Right renal pelvis (tissue), 4 donors: ENCODE data around the gene ARL8A. TPM values are rescaled to one million over a fixed set of nuclear protein-coding genes. Genes with fewer than 3 reads are reported as not detected.
"Not testable (repeated sequence)": the region's sequence is repeated elsewhere in the genome, so short reads cannot be mapped to it uniquely, and the experiment has no call there.

Source experiments
- DNase-seq, 4 donors: peaks; one replicate each; pipeline ENCODE4 v3.0.0-alpha.2; 2013; ENCODE audit warnings: low read depth in 4 of 4, low spot score in 3 of 4, missing footprints in 1 of 4
- polyA plus RNA-seq, 4 donors: library from polyadenylated mRNA; unstranded; fragments of 120-200 nt; gene quantifications; one replicate each; pipeline ENCODE4 v1.2.1, GENCODE V29; 2013; ENCODE audit not compliant: insufficient read length in 4 of 4

ARL8A gene
- polyA plus RNA-seq, 4 donors = 45.8 to 49.8 (median 48.2) TPM

DNA sequence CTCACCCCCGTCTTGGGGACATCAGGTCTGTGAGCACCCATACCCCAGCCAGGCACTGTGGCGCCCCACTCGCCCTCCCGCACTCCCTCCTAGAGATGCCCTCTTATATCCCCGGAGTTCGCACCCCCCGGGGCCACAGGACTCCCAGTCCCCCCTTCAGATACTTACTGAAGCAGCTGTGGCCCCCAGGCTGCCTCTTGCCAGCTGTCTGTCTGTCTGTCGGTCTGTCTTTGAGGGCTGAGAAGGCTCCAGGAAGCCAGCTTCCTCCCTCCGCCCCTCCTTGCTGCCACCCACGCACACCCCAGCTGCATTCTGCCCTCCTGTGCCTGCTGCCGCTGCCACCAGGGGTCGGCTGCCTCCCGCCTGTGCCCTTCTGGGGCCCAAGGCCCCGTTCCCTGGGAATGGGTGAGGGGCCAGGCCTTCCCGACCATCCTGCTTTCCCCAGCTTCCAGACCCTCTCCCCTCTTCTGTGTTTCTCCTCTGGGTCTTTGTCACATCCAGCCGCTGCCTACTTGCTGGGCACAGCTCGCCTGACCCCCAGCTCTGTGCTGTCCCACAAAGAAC, 15.9 kb upstream of the ARL8A start, which contains the start of gene PTPN7:
PTPN7 (minus strand) TSS at position 226 of the 564 bp plus-strand sequence. CDS start 1,200 bp downstream, outside the sequence.
- DNase-seq = no peak

DNA sequence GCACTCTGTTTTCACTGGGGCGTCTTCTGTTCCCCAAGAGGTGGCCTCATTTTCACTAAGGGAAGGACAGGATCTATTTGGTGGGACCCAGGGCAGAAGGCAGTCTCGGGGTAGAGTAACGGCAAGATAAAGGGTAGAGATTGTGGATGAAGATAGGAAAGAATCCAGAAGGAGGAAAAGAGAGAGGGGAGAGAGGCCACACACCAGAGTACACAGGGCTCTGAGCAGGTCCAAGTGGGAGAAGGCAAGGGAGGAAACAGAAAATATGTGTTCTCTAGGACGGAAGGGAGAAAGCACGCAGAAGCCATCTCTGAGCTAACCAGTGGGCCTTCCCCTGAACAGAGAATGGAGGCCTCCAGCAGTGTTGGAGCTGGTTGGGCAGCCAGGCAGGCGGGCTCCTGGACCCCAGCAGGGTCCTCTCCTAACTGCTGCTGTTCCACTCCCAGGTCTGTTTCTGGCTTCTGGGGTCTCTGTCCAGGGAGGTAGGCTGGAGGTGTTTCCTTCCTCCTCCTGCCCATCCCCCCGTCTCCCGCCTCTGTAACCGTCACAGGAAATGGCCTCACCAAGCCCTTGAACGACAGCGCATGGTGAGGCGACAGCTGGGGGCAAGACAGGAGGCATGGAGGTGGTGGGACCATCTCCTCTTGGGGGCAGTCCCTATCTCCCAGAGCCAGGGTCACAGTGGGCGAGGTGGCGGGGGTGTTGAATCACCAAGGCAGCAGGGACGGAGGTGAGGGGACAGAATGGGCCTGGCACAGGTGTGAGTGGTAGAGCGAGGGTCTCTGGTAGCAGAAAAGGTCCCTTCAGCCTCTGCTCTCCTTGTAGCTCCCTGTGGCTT, 15.2 kb upstream of the ARL8A start:
- no peak for DNase-seq

DNA sequence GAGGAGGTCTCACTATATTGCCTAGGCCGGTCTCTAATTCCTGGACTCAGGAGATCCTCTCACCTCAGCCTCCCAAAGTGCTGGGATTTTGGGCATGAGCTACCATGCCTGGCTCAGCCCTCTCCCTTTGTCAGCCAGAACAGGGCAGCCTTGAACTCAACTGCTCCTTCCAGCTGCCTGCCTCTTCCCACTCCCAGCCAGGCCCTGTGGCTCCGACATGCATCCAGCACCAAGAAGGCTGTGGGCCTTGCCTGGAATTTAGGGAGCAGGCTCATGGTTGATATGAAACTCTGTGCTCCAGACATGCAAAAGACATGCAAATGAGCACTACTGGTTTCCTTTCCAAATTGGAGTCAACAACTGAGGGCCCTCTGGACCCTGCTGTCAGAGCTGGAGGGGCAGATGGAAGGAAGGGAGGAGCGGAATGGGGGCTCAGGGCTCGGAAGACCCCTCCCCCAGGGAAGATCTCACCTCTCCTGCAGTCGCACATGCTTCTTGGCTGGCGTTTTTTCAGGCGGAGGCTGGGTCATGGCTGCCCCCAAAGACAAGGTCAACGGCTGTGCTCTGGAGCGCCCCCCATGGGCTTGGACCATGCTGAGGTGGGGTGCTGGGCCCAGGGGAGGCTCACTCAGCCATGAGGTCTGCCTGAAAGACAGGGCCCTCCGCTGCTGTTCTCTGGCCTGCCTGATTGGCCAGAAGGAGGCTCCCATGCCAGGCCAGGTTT, 14.4 kb upstream of the ARL8A start:
- no peak for DNase-seq

DNA sequence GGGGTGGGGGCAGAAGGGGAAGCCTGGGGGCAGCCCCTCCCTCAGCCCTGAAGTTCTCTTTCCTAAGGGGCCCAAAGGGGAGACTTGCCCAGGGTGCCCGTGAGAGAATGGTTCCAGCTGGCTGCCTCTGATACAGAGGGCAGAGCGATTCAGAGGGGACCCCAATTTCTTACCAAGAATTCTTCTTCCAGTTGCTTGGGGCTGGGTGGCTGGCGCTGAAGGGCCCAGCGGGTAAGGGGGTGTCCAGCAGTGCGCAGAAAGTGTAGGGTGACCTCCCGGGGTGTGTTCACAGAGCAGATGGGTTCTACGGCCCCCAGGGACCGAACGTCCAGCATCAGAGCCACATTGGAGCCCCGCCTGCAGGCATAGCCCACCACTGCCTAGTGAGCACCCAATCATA, 13.4 kb upstream of the ARL8A start:
- DNase-seq = no peak

DNA sequence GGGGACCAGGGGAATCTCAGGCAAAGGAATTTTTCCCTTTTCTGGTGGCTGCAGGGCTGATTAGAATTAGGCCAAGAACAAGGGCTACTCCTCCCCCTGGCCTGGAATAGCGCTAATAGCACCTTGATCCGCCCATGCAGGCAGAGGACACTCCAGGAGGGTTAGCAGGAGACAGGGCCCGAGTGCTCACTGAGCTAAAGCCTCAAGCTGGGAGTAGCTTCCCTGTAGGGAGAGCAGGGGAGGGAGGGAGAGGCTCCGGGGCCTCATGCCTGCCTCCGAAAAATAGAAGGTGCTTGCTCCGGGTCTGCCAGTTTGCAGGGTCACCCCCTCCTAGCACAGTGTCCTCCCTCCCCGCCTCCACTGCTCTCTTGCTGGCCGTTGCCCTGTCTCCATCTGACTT, 12.1 kb upstream of the ARL8A start:
- DNase-seq = no peak

DNA sequence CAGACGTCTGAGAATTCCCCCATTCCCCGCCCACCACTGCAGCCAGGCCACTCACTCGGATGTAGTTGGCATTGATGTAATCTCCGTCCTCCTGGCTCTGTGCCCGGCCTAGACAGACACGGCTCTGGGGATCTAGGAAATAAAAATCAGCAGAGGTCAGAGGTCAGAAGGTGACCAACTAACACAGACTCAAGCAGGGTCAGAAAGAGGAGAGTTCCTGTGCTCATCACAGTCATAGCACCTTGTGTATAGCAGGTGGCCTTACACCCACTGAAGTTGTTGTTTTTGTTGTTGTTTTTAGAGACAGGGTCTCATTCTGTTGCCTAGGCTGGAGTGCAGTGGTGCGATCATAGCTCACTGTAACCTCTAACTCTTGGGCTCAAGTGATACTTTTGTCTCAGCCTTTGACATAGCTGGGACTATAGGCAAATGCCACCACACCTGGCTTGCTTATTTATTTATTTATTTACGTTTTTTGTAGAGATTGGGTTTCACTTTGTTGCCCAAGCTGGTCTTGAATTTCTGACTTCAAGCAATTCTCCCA, 11.0 kb upstream of the ARL8A start:
- DNase-seq = no peak

DNA sequence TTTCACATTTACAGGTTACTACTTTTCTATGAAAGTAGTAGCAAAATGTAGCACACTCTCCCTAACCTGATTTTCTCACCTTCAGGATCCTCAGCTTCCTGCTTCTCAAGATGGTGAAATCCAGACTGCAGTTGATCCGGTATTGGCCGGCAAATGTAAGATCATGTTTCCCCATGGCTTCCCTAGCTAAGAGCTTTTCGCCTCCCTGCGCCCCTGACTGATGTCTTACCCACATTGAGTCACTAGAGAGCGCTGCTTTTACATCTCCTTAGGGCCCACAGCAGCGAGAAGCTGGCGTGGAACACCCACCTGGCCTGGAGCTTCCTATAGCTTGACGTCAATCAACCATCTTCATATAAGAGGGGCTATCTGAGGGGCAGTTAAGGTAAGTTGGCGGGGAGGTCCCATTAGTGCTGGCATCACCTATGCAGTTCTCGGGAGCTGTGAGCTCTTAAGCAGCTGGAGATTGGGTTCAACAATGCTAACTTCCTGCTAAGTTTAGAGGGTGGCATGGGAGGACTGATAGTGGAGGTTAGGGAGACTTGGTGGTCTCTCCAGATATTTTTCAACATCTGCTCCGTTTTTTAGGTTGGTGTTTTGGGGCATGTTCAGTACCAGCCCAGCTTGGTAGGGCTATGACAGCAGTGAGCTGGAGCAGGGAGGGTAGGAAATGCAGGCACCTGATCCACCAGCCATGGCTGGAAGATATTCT, 10.4 kb upstream of the ARL8A start:
- DNase-seq = peak in 2 of 4 donors; percentile 63 to 65

DNA sequence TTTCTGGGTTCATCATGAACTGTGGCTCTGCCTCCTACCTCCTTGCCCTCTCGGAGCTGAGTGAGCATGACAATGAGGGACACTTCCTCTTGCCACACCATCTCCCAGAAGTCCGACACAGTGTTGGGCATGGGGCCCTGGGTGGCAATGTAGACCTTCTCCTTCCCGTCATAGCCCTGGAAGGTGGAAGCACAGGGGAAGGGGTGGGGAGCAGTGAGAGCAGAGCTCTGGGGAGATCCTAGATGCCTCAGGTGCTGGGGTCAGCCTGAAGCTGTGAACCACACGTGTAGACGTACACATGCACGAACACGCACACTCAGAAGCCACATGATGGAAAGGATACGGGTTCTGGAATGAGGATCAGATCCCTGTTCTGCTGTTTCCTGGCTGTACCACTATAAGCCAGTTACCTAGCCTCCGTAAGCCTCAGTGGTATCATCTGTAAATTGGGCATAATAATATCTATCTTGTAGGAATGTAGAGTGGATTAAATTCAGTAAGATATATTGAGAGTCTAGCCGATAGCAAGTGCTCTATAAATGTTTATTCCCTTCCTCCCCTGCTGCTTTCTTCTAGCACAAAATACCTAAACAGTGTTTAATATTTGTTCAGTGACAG, 9.7 kb upstream of the ARL8A start:
- DNase-seq = no peak

DNA sequence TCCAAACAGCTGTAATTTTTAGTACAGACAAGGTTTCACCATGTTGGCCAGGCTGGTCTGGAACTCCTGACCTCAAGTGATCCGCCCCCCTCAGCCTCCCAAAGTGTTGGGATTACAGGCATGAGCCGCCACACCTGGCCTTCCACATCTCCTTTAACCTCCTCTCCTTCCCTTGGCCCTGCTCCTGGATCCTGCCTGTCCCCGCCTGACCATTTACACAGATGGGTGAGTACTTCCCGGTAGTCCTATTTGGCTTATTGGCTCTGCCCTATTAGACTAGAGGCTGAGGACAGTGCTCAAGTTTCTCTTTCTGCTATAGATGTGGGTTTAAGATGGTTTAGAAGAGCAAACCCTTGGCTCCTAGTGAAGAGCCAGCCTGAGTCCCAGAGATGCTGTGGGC, 8.7 kb upstream of the ARL8A start:
- no peak for DNase-seq

DNA sequence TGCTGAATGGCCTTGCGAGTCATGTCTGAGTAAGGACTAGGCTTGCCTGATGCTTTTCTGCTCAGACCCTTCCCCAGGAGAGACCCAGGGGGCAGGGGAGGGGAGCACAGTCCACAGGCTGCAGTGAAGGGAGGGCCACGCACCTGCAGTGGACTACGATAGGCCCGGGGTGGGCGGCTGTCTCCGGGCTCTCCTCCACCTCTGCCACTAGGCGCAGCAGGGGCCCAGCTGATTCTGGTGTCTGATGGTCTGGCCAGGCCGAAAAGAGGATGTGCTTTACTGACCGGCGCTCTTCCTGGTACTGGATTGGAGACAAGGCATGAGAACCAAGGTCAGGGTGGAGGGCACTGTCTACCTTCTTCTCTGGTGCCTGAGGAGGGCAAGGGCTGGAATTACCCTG, 7.9 kb upstream of the ARL8A start:
- DNase-seq = no peak

DNA sequence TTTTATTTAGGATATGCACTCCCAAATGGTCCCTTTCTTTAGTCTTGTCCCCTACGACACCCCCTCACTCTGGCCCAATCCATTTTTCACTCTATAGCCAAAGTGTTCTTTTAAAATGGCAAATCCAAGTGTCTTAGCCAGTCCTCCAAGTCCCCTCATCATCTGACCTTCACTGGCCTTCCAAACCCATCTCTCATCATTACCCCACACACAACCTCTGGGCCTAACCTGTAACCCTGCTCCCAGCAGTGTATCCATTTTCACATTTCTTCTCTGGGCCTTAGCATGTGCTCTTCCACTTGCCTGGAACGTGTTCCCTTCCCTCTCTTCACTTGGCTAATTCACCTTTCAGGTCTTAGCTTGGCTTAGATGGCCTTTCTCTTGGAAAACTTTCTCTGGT, 6.5 kb upstream of the ARL8A start:
- no peak for DNase-seq

DNA sequence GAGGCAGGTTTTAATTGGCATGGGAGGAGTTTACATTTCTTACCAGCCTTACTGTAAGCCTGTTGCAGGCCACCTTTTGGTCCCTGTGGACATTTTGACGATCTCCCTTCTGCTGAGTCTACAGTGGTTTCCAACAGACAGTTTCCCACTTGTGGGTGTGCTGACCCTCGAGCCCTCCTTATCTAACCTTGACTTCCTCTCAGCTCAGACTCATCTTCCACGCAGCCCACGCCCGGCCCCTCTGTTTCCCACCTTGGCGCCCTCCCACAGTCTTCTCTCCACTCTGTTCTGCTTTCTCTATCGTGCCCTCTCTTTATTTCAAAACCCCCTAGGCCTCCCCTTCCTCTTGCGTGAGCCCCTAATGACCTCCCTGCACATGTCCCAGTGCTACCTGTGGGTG, 6.1 kb upstream of the ARL8A start:
- DNase-seq = no peak

DNA sequence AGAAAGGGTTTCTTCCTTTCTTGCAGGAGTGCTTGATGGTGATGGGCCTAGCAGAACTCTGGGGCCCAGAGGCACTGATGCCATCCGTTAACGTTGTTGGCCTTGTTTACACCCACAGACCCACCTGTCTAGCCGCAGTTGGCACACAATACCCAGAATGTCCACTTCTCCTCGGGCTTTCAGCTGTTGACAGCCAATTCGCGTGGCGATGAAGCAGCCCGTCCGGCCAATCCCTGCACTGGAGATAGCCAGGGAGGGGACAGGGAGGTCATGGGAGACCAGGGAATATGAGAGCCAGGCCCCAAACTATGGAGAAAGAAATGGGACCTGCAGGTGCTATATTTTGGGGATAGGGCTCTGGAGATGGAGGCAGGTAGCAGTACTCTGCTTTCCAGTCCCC, 5.7 kb upstream of the ARL8A start:
- no peak for DNase-seq

DNA sequence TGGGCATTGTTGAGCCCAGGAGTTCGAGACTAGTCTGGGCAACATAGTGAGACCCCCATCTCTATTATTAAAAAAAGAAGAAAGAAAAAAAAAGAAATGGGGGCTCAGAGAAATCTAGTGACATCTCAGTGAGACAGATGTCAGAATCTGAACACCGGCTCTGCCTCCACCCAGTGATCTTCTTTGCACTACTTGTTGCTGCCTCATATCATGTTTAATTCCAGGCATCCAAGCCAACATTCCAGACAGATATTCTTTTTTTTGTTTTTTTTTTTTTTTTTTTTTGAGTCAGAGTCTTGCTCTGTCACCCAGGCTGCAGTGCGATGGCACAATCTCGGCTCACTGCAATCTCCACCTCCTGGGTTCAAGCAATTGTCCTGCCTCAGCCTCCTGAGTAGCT, 5.0 kb upstream of the ARL8A start:
- DNase-seq = no peak

DNA sequence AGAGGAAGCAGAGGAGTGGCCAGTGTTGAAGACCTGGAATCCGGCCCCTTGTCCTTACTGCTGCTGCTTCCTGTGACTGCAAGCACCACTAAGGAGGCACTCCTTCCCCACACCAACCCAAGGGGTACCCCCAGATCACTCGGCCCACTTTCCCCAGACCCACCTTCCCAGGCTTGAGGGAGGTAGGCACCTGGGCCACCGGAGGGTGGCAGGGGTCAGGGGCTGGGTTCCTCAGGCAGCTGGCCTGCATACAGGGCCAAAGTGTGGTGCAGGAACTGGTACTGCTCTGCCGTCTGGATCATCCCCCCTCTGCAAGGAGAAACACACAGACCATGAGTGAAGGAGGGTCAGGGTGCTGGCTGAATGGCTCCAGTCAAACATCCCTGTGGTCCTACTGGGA, 3.9 kb upstream of the ARL8A start:
- DNase-seq = no peak

DNA sequence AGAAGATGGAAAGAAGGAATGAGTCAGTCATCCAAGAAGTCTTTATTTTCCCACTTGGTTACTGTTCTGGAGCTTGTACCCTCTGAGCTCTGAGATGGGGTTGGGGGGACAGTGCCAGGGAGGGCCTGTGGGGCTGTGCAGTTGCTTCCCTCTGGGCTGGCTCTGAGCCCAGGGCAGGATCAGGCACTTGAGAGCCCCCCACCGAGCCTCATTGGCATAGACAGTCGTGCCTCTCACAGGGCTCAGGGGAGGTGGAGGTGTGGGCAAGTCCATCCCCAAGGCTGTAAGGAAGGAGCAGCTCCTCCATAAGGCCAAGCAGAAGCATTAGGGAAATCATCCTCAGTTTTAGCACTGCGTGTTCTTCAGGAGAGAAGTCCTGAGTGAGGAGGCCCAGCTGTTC, 2.5 kb upstream of the ARL8A start:
- no peak for DNase-seq

DNA sequence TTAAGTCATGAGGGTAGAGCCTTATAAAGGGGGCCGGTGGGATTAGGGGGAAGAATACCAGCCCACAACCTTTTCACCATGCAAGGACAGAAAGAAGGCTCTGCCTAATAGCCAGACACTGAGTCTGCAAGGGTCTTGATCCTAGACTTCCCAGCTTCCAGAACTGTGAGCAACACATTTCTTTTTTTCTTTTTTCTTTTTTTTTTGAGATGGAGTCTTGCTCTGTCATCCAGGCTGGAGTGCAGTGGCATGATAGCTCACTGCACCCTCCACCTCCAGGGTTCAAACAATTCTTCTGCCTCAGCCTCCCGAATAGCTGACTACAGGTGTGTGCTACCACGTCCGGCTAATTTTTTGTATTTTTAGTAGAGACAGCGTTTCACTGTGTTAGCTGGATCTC, 1.7 kb upstream of the ARL8A start:
- no peak for DNase-seq

DNA sequence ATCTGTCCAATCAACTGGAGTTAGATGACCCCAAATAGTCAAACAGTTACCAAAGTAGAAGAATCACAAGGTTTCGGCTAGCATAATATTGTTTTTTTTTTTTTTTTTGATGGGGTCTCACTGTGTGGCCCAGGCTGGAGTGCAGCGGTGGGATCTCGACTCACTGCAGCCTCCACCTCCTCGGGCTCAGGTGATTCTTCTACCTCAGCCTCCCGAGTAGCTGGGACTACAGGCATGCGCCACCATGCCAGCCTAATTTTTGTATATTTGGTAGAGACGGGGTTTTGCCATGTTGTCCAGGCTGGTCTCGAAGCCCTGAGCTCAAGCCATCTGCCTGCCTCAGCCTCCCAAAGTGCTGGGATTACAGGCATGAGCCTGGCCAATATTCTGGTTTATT, 1.2 kb upstream of the ARL8A start:
- DNase-seq = not testable (repeated sequence)

DNA sequence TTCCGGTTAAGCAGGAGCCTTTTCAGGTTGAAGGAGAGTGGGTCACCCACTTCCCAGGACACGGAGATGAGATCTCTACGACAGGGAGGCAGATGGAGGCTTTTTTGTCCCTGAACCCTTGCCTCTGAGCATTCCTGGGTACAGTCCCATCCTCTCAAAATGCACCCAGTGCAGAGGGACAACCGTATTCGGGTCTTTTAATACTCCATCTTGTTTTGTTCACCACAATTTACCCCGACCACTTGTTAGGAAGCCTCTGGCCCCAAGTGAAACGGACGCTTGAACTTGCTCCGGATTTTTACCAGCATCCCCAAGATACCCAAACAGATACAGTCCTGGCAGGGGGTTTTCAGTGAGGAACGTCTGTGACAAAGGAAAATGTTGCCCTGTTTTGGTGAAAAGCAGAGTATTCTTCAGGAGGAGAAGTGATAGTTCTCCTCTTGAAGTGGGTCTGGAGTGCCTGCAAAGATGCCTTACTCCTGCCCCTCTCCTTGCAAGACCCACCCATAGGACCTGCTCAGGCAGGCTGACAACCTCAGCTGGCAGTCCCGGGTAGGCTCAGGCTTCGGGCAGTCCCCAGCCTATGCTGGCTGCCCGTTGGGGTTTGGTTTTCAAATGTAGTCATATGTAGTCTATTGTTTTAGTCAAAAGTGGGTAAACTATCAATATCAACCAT, 669 bp upstream of the ARL8A start:
- DNase-seq = no peak
